Head of caudate nucleus (tissue), 42 donors: ENCODE results near the gene TNFRSF4.

Experiments used
- DNase-seq, 42 donors: peaks; one replicate each; pipeline versions ENCODE4 v3.0.0 to v3.0.0-alpha.2; 2020 to 2021; ENCODE audit warnings: mixed read lengths in 7 of 42
- intact Hi-C: fragments of 100-400 bp; cut with DNase I; formaldehyde crosslinking; loops from one replicate; pipeline ENCODE4 v1.15.0; 2022

The TNFRSF4 gene

DNA sequence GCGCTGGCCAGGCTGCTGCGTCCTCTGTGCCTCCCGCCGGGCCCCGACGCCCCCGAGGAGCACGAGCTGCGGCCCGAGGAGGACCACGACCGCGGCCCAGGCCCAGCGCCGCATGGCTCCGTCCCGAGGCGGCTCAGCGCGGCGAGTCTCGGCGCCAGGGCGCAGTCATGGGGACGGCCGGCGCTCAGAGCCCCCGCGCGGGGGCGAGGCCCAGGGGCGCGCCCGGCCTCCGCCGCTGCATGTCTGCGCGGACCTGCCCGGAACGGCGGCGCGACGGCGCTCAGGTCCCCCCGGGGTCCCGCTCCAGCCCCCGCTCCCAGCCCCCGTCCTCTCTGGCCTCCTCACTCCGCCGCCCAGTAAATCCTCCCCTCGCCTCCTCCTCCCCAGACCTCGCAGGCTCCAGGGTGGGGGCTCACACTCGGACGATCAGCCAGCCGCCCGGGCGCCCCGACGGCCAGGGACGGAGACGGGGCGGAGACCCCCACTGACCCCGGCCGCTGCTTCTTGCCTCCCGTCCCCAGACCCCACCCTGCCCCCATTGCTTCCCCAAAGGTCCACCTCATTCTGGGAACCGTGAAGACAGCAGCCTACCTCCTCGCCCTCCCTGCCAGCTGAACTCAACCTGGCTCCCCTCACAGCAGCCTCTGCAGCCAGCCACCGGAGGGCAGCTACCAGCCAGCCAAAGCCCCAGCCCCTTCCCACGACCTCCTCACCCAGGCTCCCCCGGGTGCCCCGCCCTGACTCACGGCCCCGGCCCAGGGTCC, 32.8 kb upstream of the TNFRSF4 start, which contains the start of gene C1QTNF12:
Gene C1QTNF12, minus strand, starts transcription at position 146 of the 764 bp plus-strand sequence. Its CDS starts 32 bp downstream, at position 114.
- intact Hi-C loops, result no loop called here
- DNase-seq, result no peak

DNA sequence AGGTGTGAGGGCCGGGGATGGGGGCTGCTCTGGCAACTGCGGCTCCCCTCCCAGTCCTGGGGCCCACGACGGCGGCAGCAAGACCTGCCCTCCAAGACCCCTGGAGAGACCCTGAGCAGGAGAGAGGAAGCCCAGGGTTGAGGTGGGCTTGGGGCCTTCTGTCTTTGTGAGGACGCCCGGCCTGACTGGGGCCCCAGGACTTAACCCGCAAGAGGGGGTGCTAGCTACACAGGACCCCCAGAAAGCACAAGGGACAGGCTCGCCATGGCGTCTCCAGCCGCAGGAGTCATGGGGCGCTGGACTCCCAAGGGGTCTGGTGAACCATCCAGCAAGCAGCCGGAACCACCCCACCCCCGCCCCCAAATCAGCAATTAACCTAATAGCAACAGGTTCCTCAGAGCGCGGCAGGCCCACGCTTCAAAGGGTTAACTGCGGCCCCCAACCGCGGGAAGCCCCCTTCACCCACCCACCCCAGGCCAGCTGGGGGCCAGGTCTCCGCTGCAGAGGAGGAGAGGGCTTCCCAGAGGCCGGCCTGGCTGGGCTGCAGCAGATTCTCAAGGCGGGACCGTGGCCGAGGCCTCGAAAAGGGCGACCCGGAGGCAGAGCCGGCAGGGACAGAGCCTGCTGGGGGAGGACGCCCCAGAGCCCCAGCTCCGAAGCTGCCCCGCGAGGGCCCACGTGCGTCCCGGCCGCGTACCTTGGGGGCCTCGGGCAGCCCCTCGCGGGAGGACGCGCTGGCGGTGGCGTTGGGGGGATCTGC, 32.0 kb upstream of the TNFRSF4 start:
- DNase-seq, result no peak
- intact Hi-C loops, result no loop called here

GRCh38 chr1:1245178-1245816, 31.3 kb upstream of the TNFRSF4 start:
- intact Hi-C loops, result no loop called here
- DNase-seq, result no peak

GRCh38 chr1:1244192-1244811, 30.3 kb upstream of the TNFRSF4 start:
- intact Hi-C loops, result no loop called here
- no peak for DNase-seq

DNA sequence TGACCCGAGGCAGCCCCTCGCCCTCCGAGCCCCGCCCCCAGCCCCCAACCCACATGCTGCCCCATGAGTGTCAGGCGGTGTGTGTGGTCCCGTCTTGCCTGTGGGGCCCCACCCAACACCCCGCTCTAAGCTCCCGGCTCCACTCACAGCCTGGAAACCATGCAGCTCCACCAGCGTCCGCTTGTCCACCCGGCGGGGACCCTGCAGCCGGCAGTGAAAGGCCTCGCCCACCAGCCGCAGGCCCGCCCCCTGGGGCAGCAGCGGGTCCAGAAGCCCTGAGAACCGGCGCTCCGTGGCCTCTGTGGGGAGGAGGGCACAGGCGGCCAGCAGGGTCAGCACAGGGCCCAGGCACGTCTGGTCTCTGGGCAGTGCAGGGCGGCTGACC, 29.8 kb upstream of the TNFRSF4 start:
- DNase-seq, result no peak
- intact Hi-C loops, result no loop called here

- intact Hi-C loops, result no loop called here
Measured at GRCh38 chr1:1243266-1243660, 29.3 kb upstream of the TNFRSF4 start.

GRCh38 chr1:1242461-1243265, 28.7 kb upstream of the TNFRSF4 start:
- DNase-seq, result no peak
- intact Hi-C loops, result no loop called here

More at GRCh38 chr1:1243266-1243660, 29.3 kb upstream of the TNFRSF4 start:
- DNase-seq, result no peak

GRCh38 chr1:1241588-1242219, 27.8 kb upstream of the TNFRSF4 start:
- intact Hi-C loops, result no loop called here
- DNase-seq, result no peak

- DNase-seq, result no peak
- intact Hi-C loops, result no loop called here
Measured at GRCh38 chr1:1240822-1241587, 27.1 kb upstream of the TNFRSF4 start.

- no peak for DNase-seq
- intact Hi-C loops, result no loop called here
Measured at GRCh38 chr1:1240348-1240732, 26.4 kb upstream of the TNFRSF4 start.

GRCh38 chr1:1239614-1240347, 25.8 kb upstream of the TNFRSF4 start:
- intact Hi-C loops, result no loop called here
- DNase-seq, result no peak

- DNase-seq, result no peak
- intact Hi-C loops, result no loop called here
Measured at GRCh38 chr1:1239227-1239613, 25.3 kb upstream of the TNFRSF4 start.

- no peak for DNase-seq
- intact Hi-C loops, result no loop called here
Measured at GRCh38 chr1:1238702-1239178, 24.8 kb upstream of the TNFRSF4 start.

- DNase-seq, result no peak
- intact Hi-C loops, result no loop called here
Measured at GRCh38 chr1:1237874-1238701, 24.1 kb upstream of the TNFRSF4 start.

DNA sequence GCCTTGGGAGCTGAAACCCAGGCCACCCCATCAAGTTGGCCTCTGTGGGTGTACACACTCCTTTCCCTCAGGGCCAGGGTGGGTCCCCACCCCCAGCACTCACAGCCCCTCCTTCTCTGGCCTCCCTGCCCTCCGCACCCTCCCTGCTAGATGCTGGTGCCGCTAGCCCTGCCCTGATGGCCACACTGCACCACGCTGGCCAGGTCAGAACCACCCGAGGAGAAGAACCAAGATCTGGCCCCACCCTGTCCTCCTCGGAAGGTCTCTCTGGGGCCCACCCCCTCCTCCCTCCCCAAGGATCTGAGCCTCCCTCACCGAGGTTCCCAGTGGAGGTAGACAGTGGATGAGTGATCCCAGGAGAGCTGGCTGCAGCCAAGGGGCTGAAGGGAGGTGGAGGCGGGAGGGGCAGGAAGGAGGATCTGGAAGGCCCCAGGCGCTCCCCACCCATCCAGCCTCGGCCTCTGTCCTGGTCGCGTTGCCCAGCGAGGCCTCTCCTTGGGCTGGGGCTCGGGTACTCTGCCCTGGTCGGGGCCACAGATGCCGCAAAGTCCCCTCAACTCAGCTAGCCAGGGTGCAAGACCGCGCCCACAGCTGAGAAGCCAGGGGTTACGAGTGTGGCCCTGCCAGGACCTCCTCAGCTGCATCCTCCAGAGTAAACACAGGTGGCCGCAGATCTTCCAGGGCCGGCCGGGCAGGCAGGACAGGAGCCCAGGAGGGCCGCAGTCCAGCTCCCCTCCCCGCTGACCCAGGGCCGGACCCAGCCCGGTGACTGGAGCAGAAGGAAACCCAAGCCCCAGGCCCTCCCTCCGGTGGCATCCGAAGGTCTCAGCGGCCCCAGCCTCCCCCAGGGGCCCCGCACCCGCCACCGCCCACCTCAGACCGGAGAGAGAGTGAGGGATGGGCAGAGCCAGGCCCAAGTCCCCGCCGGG, 23.3 kb upstream of the TNFRSF4 start:
- intact Hi-C loops, result no loop called here
- DNase-seq, result no peak
